GM12878 (cell line): ENCODE measurements around the gene TESPA1. TPM values are rescaled to one million over a fixed set of nuclear protein-coding genes. Genes with fewer than 3 reads are reported as not detected.

Source experiments
- ATAC-seq: fragments of 200-7000 bp; cut with Tn5 transposase; 3 replicates; pipeline ENCODE4 v1.9.1; 2020; ENCODE audit warnings: mild to moderate bottlenecking, moderate library complexity
- BruUV-seq: library from RNA; stranded (reverse); fragments of 400-500 nt; replicated peaks from 2 replicates; lab custom pipeline; 2021; lab: Mats Ljungman, UMichigan
- CTCF ChIA-PET: fragments of 300-600 bp; sonication (Branson Sonifier 250); formaldehyde crosslinking; extraction: SDS; loops from one replicate; lab custom pipeline; 2021; ENCODE audit warnings: inconsistent platforms; lab: Yijun Ruan, JAX
- POLR2A ChIA-PET: fragments of 350-600 bp; formaldehyde crosslinking; extraction: SDS; loops from one replicate; lab custom pipeline; 2021; ENCODE audit warnings: inconsistent platforms; lab: Charles Lee
- RAD21 ChIA-PET: fragments of 300-600 bp; sonication (Branson Sonifier 250); formaldehyde crosslinking; loops from one replicate; lab custom pipeline; 2023; ENCODE audit warnings: antibody characterized with exemption; ENCODE audit not compliant: unreplicated experiment; lab: Charles Lee
- SMC1A ChIA-PET: fragments of 300-600 bp; sonication (Branson Sonifier 250); formaldehyde crosslinking; loops from one replicate; lab custom pipeline; 2023; ENCODE audit not compliant: unreplicated experiment, uncharacterized antibody; lab: Charles Lee
- DNase-seq: peaks from one replicate; pipeline ENCODE4 v3.0.0-alpha.2; 2011; ENCODE audit warnings: low read depth, low spot score
- FAIRE-seq: peaks from 3 replicates; lab custom pipeline; 2011; peaks lifted over from hg19 to GRCh38; lab: Jason Lieb, UNC
- H2AFZ ChIP-seq: 2 replicates; pipeline ENCODE4 v1.6.0; 2011; ENCODE audit warnings: low read depth, low read length, control low read depth; ENCODE audit not compliant: control insufficient read depth
- H3K27ac ChIP-seq: 2 replicates; pipeline ENCODE4 v1.5.1; 2011; ENCODE audit warnings: control low read depth; ENCODE audit not compliant: control insufficient read depth, insufficient read depth
- H3K27me3 ChIP-seq, 2 experiments: replicated peaks in 1 of 2; 2 replicates each; pipeline versions ENCODE4 v1.6.0 to v1.6.1; 2011; ENCODE audit warnings: low read length in 1 of 2; ENCODE audit not compliant: control insufficient read depth in 2 of 2, insufficient read depth in 2 of 2
- H3K36me3 ChIP-seq, 2 experiments: 2 replicates each; pipeline ENCODE4 v1.5.1; 2011; ENCODE audit warnings: low read length in 1 of 2; ENCODE audit not compliant: control insufficient read depth in 2 of 2, insufficient read depth in 2 of 2
- H3K4me1 ChIP-seq: 2 replicates; pipeline ENCODE4 v1.6.1; 2011; ENCODE audit warnings: mild to moderate bottlenecking, low read length, moderate library complexity, mixed read lengths; ENCODE audit not compliant: control insufficient read depth, insufficient read depth
- H3K4me2 ChIP-seq: 2 replicates; pipeline ENCODE4 v1.6.0; 2011; ENCODE audit warnings: control low read depth; ENCODE audit not compliant: control insufficient read depth, insufficient read depth
- H3K4me3 ChIP-seq: fragments of 200-600 bp; sonication (generic); 2 replicates; pipeline ENCODE4 v1.5.1; 2016
- H3K79me2 ChIP-seq: 2 replicates; pipeline ENCODE4 v1.6.0; 2011; ENCODE audit warnings: low read length; ENCODE audit not compliant: control insufficient read depth, insufficient read depth
- H3K9ac ChIP-seq: 2 replicates; pipeline ENCODE4 v1.8.0; 2011; ENCODE audit warnings: low read length, control low read depth, mixed read lengths; ENCODE audit not compliant: control insufficient read depth, insufficient read depth
- H3K9me3 ChIP-seq: replicated peaks from 3 replicates; pipeline ENCODE4 v1.5.1; 2011; ENCODE audit warnings: mild to moderate bottlenecking, low read length; ENCODE audit not compliant: control insufficient read depth, insufficient read depth
- H4K20me1 ChIP-seq: 2 replicates; pipeline ENCODE4 v1.6.0; 2011; ENCODE audit not compliant: control insufficient read depth, insufficient read depth
- FOXK2 ChIP-seq: fragments of 450-650 bp; IDR thresholded peaks from 2 replicates; pipeline ENCODE4 v1.6.1; 2017; ENCODE audit warnings: mild to moderate bottlenecking, moderate library complexity
- GABPA ChIP-seq: IDR thresholded peaks from 2 replicates; pipeline ENCODE4 v1.6.1; 2014; ENCODE audit warnings: antibody characterized with exemption, low read depth, mild to moderate bottlenecking, inconsistent platforms
- NFXL1 ChIP-seq: fragments of 450-650 bp; IDR thresholded peaks from 2 replicates; pipeline ENCODE4 v1.6.1; 2017; ENCODE audit warnings: antibody characterized with exemption, mild to moderate bottlenecking, borderline replicate concordance
- NR2C2 ChIP-seq: IDR thresholded peaks from 2 replicates; pipeline ENCODE4 v1.6.1; 2011; ENCODE audit warnings: borderline replicate concordance, low read depth; ENCODE audit not compliant: control insufficient read depth, insufficient read length
- PKNOX1 ChIP-seq: fragments of 450-650 bp; IDR thresholded peaks from 2 replicates; pipeline ENCODE4 v1.6.1; 2016; ENCODE audit warnings: mild to moderate bottlenecking
- SMC3 ChIP-seq: IDR thresholded peaks from 2 replicates; pipeline ENCODE4 v1.6.1; 2011; ENCODE audit warnings: low read length, improper control_type of control experiment, borderline replicate concordance
- WGBS: methylation state at CpG from one replicate; pipeline ENCODE4 v1.1.6; 2016; ENCODE audit warnings: low lambda C conversion rate; ENCODE audit not compliant: insufficient replicate concordance, insufficient coverage; ENCODE audit errors: missing lambda C conversion rate; 5-methylcytosine and 5-hydroxymethylcytosine counted together
- in situ Hi-C: fragments of 300-500 bp; cut with MboI; formaldehyde crosslinking; loops from 9 replicates; pipeline ENCODE4 v1.14.3; 2018; ENCODE audit warnings: mixed read lengths
- intact Hi-C: fragments of 100-400 bp; cut with micrococcal nuclease; formaldehyde crosslinking; loops from one replicate; pipeline ENCODE4 v1.14.2; 2022; ENCODE audit not compliant: unreplicated experiment
- polyA plus RNA-seq, 11 experiments: library from polyadenylated mRNA; depleted of rRNA in 4 of 11; unstranded in 6 of 11; stranded (reverse) in 5 of 11; fragments of >200 nt; fragmentation: Nextera tagmentation in 4 of 11; fragmentation: Illumina TruSeq in 1 of 11; extraction: Ambion mirVana in 4 of 11; extraction: Trizol in 1 of 11; gene quantifications; 1 replicate in 1 of 11; 2 replicates in 10 of 11; pipeline versions ENCODE4 v1.2.1 to v1.2.3, GENCODE V29; 2011 to 2016; ENCODE audit warnings: inconsistent platforms in 2 of 11, missing spikeins in 2 of 11, low read depth in 1 of 11
- total RNA-seq, 4 experiments: library from RNA; depleted of rRNA in 3 of 4; stranded (reverse); fragments of >200 nt in 3 of 4; fragmentation: Illumina TruSeq in 1 of 4; extraction: Trizol in 1 of 4; gene quantifications; 2 replicates each; pipeline versions ENCODE4 v1.2.1 to v1.2.3, GENCODE V29; 2013 to 2021
- TF ChIP-seq, protein P1 (sequence below): IDR thresholded peaks from 2 replicates; pipeline ENCODE4 v1.6.1; 2012; ENCODE audit warnings: low read depth, low read length, improper control_type of control experiment
- TF ChIP-seq, protein P2 (sequence below): fragments of 450-650 bp; IDR thresholded peaks from 2 replicates; pipeline ENCODE4 v1.6.1; 2017; ENCODE audit warnings: mild to moderate bottlenecking, moderate library complexity

The TESPA1 gene
- total and polyA plus RNA-seq, 10 of the 15 experiments (the other 5 are each of a cell fraction or from before 2014, with no cell fraction given), result 13.8 to 56.2 (median 23.9) TPM

GRCh38 chr12:54941659-54942058 is 42.9 kb downstream of the TESPA1 start:
- no peaks in the 10 kb centered on the region for H3K27me3 ChIP-seq
- DNase-seq (no peak), ATAC-seq (no peak), FAIRE-seq (no peak)
- ChIA-PET CTCF (interaction anchor here (0.9 to 1.7 kb wide), 2 partner anchors 14 to 17 kb away, joined by 3 read pairs; no protein-coding TSS in a partner anchor), SMC1A (interaction anchor here (0.8 to 0.9 kb wide), 2 partner anchors 12 to 192 kb away, joined by 3 read pairs; no protein-coding TSS in a partner anchor), RAD21 (no interaction called here), POLR2A (no interaction called here)
- intact Hi-C loops (no loop called here), in situ Hi-C loops (no loop called here)
- 90% methylated on average over 3 of the region's 3 CpGs for WGBS
- no peak overlapping the region for H2AFZ ChIP-seq
- no peaks in the 10 kb centered on the region; the same call in 2 of the 3 replicates for H3K9me3 ChIP-seq
- H3K9ac ChIP-seq, result no peak overlapping the region
- H3K4me1 ChIP-seq, result no peaks in the 10 kb centered on the region
- H3K4me2 ChIP-seq, result no peak overlapping the region
- TF ChIP-seq, protein P1, sequence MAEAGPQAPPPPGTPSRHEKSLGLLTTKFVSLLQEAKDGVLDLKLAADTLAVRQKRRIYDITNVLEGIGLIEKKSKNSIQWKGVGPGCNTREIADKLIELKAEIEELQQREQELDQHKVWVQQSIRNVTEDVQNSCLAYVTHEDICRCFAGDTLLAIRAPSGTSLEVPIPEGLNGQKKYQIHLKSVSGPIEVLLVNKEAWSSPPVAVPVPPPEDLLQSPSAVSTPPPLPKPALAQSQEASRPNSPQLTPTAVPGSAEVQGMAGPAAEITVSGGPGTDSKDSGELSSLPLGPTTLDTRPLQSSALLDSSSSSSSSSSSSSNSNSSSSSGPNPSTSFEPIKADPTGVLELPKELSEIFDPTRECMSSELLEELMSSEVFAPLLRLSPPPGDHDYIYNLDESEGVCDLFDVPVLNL, result no peak
- TF ChIP-seq SMC3, result no peak
- no peak for TF ChIP-seq GABPA
- TF ChIP-seq, protein P2, sequence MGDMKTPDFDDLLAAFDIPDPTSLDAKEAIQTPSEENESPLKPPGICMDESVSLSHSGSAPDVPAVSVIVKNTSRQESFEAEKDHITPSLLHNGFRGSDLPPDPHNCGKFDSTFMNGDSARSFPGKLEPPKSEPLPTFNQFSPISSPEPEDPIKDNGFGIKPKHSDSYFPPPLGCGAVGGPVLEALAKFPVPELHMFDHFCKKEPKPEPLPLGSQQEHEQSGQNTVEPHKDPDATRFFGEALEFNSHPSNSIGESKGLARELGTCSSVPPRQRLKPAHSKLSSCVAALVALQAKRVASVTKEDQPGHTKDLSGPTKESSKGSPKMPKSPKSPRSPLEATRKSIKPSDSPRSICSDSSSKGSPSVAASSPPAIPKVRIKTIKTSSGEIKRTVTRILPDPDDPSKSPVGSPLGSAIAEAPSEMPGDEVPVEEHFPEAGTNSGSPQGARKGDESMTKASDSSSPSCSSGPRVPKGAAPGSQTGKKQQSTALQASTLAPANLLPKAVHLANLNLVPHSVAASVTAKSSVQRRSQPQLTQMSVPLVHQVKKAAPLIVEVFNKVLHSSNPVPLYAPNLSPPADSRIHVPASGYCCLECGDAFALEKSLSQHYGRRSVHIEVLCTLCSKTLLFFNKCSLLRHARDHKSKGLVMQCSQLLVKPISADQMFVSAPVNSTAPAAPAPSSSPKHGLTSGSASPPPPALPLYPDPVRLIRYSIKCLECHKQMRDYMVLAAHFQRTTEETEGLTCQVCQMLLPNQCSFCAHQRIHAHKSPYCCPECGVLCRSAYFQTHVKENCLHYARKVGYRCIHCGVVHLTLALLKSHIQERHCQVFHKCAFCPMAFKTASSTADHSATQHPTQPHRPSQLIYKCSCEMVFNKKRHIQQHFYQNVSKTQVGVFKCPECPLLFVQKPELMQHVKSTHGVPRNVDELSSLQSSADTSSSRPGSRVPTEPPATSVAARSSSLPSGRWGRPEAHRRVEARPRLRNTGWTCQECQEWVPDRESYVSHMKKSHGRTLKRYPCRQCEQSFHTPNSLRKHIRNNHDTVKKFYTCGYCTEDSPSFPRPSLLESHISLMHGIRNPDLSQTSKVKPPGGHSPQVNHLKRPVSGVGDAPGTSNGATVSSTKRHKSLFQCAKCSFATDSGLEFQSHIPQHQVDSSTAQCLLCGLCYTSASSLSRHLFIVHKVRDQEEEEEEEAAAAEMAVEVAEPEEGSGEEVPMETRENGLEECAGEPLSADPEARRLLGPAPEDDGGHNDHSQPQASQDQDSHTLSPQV, result no peak
- TF ChIP-seq PKNOX1, result no peak
- TF ChIP-seq NFXL1, result no peak
- no peak for TF ChIP-seq FOXK2
- TF ChIP-seq NR2C2, result no peak
- no peaks in the 10 kb centered on the region for H3K36me3 ChIP-seq
- no peak overlapping the region for H3K4me3 ChIP-seq
- H3K27ac ChIP-seq, result no peak overlapping the region
- no peaks in the 10 kb centered on the region for H3K79me2 ChIP-seq
- no peaks in the 10 kb centered on the region for H4K20me1 ChIP-seq
- no TSS peak for BruUV-seq
